NB4 (cell line): ENCODE data around the gene FKBP14.

Experiments used
- MAX ChIP-seq: IDR thresholded peaks from 2 replicates; pipeline ENCODE4 v1.6.1; 2011; ENCODE audit warnings: low read depth, low read length
- POLR2A ChIP-seq: IDR thresholded peaks from 2 replicates; pipeline ENCODE4 v1.6.1; 2011; ENCODE audit warnings: mild to moderate bottlenecking; ENCODE audit not compliant: insufficient read length; ENCODE audit errors: extremely low read depth

GRCh38 chr7:29975561-29975960 lies 50.9 kb downstream of the FKBP14 start:
- TF ChIP-seq MAX, result no peak
- no peak for TF ChIP-seq POLR2A
